ENCODE results near the gene MPV17.

The MPV17 gene

DNA sequence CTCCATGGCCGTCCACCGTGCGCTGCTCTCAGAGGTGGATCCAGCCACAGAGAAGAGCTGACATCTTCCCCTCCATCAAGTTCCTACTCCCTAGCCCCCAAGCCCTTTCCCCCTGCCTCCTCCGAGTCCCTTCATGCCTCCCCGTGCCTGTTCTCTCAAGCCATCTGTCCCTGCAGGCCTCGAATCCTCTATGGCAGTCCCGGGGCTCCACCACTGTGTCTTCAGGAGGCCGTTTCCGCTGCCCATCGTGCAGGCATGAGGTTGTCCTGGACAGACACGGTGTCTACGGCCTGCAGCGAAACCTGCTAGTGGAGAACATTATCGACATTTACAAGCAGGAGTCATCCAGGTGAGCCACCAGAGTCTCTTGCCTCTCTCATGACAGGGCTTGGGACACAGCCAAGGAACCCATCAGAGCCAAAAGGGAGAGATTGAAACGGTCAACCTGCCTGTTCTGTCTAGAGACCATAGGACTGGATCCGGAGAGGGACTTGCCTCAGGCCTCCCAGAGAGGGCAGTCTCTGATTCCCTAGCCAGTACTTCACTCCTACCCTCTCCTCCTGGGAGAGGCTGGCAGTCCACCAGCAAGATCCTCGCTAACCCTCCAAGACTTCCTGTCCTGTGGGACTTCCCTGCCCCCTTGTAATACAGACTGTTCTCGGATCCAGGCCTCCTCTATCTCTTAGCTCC is 24.4 kb downstream of the MPV17 start:
- intact Hi-C loops (cut with micrococcal nuclease) = no loop called here
- H3K9me3 Mint-ChIP-seq = no peaks in the 10 kb centered on the region
- no peak overlapping the region for H3K27ac Mint-ChIP-seq
- H3K27me3 Mint-ChIP-seq = peaks cover 4% of the 10 kb centered on the region
- H3K36me3 Mint-ChIP-seq (ENCODE audit: low read depth) = no peaks in the 10 kb centered on the region
- H3K4me3 Mint-ChIP-seq = no peak overlapping the region
- peaks cover 11% of the 10 kb centered on the region for H3K4me1 Mint-ChIP-seq (ENCODE audit: low read depth)

DNA sequence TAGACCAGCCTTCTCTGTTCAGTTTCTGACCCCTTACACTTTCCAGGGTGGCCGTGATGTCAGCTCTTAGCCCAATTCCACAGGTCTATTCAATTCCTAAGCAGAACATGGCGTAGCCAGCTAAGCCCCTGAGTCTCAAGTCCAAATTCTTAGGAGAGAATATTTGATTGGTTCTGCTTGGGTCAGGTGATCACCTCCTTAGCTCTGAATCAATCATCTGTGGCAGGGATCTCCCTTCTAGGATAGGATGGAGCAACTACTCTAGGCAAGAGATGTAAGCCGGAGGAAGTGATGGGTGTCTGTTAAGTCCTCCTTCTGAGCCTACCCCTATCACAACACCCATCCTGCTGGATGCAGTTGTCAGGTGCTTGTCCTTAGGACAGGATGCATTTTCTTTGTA is 25.7 kb downstream of the MPV17 start:
- H3K27me3 Mint-ChIP-seq = peaks cover 4% of the 10 kb centered on the region
- peaks cover 11% of the 10 kb centered on the region for H3K4me1 Mint-ChIP-seq (ENCODE audit: low read depth)
- H3K4me3 Mint-ChIP-seq = no peak overlapping the region
- H3K9me3 Mint-ChIP-seq = no peaks in the 10 kb centered on the region
- intact Hi-C loops (cut with micrococcal nuclease) = no loop called here
- H3K27ac Mint-ChIP-seq = no peak overlapping the region
- H3K36me3 Mint-ChIP-seq (ENCODE audit: low read depth) = no peaks in the 10 kb centered on the region

GRCh38 chr2:27296481-27296880 is 26.4 kb downstream of the MPV17 start:
- H3K27ac Mint-ChIP-seq = no peak overlapping the region
- no peaks in the 10 kb centered on the region for H3K36me3 Mint-ChIP-seq (ENCODE audit: low read depth)
- intact Hi-C loops (cut with micrococcal nuclease) = no loop called here
- peaks cover 7% of the 10 kb centered on the region for H3K27me3 Mint-ChIP-seq
- H3K4me1 Mint-ChIP-seq (ENCODE audit: low read depth) = peaks cover 11% of the 10 kb centered on the region
- no peaks in the 10 kb centered on the region for H3K9me3 Mint-ChIP-seq
- H3K4me3 Mint-ChIP-seq = no peak overlapping the region

- H3K27me3 Mint-ChIP-seq = peaks cover 7% of the 10 kb centered on the region
- no peaks in the 10 kb centered on the region for H3K9me3 Mint-ChIP-seq
- H3K36me3 Mint-ChIP-seq (ENCODE audit: low read depth) = no peaks in the 10 kb centered on the region
- intact Hi-C loops (cut with micrococcal nuclease) = no loop called here
- H3K4me3 Mint-ChIP-seq = no peak overlapping the region
- no peak overlapping the region for H3K27ac Mint-ChIP-seq
- peaks cover 11% of the 10 kb centered on the region for H3K4me1 Mint-ChIP-seq (ENCODE audit: low read depth)
These were observed 28.0 kb downstream of the MPV17 start for GRCh38 chr2:27294928-27295327.

GRCh38 chr2:27291865-27292264 is 31.0 kb downstream of the MPV17 start:
- intact Hi-C loops (cut with micrococcal nuclease) = no loop called here
- H3K36me3 Mint-ChIP-seq (ENCODE audit: low read depth) = no peaks in the 10 kb centered on the region
- H3K4me1 Mint-ChIP-seq (ENCODE audit: low read depth) = peaks cover 7% of the 10 kb centered on the region
- H3K27ac Mint-ChIP-seq = no peak overlapping the region
- no peaks in the 10 kb centered on the region for H3K9me3 Mint-ChIP-seq
- peaks cover 10% of the 10 kb centered on the region for H3K27me3 Mint-ChIP-seq
- H3K4me3 Mint-ChIP-seq = no peak overlapping the region

DNA sequence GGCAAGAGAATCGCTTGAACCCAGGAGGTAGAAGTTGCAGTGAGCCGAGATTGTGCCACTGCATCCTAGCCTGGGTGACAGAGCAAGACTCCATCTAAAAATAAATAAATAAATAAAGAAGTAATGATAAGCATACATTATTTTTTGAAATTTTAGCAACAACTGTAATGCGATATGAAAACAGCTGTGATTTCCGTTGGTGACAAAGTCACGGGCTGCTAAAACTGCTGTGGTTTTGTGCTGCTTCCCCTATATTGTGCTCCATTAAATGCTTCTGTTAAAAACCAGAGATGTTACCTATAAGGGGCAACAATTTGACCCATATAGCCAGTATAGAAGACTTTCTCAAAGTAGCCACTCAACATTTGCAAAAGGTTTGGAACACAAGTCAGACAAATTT is 32.3 kb downstream of the MPV17 start:
- H3K9me3 Mint-ChIP-seq = no peaks in the 10 kb centered on the region

DNA sequence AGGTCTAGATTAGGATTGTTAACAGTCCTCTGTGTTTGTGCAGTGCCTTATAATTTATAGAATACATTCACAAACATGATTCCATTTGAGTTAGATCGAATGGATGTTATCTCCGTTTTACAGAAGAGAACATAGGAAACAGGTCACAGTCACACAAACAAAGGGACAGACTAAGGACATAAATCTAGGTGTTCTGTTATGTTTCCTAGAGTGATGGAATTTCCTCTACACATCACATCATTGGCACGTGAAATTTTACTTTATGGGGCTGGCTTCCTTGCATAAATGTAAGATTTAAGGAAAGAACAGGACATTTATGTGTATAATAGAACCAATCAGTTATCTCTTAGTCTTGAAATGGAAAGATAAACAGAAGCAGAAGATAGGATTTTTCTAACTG is 34.3 kb downstream of the MPV17 start:
- Mint-ChIP-seq H3K36me3 (ENCODE audit: low read depth) (no peaks in the 10 kb centered on the region), H3K4me1 (ENCODE audit: low read depth) (peaks cover 4% of the 10 kb centered on the region), H3K9me3 (no peaks in the 10 kb centered on the region), H3K27me3 (peaks cover 12% of the 10 kb centered on the region), H3K27ac (no peak overlapping the region), H3K4me3 (no peak overlapping the region)
- intact Hi-C loops (cut with micrococcal nuclease) = no loop called here

More for the DNA sequence above, 32.3 kb downstream of the MPV17 start:
- peaks cover 12% of the 10 kb centered on the region for H3K27me3 Mint-ChIP-seq
- no peak overlapping the region for H3K27ac Mint-ChIP-seq
- H3K36me3 Mint-ChIP-seq (ENCODE audit: low read depth) = no peaks in the 10 kb centered on the region
- intact Hi-C loops (cut with micrococcal nuclease) = no loop called here
- no peak overlapping the region for H3K4me3 Mint-ChIP-seq
- H3K4me1 Mint-ChIP-seq (ENCODE audit: low read depth) = no peaks in the 10 kb centered on the region

DNA sequence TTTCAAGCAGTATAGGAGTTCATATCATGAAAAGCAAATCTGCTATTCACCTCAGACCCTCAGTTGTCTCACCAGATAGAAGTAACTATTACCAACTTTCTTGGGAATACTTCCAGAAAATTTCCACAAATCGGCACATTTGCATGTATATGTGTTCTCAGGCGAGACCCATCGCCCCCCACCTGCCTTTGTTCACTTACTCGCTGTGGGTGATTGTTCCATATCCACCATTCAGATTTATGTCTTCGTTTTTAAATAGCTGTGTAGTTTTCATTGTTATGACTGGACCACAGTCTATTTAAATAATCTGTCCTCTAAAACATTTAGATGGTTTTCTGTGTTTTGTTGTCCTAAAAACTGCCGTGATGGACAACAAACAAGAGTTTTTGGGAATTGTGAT is 37.4 kb downstream of the MPV17 start:
- no peak overlapping the region for H3K4me3 Mint-ChIP-seq
- intact Hi-C loops (cut with micrococcal nuclease) = no loop called here
- no peaks in the 10 kb centered on the region for H3K36me3 Mint-ChIP-seq (ENCODE audit: low read depth)
- H3K27me3 Mint-ChIP-seq = peaks cover 15% of the 10 kb centered on the region
- peaks cover 4% of the 10 kb centered on the region for H3K4me1 Mint-ChIP-seq (ENCODE audit: low read depth)
- H3K9me3 Mint-ChIP-seq = no peaks in the 10 kb centered on the region
- H3K27ac Mint-ChIP-seq = no peak overlapping the region

DNA sequence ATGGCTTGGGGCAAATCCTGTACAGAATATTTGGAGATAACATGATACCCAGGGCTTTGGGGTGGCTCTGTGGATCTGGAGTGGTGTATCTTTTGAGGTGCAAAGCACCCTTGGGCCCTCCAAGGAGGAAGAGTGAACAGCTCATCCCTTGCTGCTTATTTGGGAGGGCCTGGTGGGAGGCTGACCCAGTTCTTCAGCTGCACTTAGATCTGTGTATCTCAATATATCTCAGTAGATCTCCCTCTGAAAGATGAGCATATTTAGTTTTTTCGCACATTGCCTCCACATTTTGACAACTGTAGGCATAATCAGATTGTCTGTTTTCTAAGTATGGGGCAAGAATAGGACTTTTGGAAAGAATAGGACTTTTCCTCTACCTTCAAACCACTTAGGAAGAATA is 37.9 kb downstream of the MPV17 start:
- Mint-ChIP-seq H3K27ac (no peak overlapping the region), H3K9me3 (no peaks in the 10 kb centered on the region), H3K36me3 (ENCODE audit: low read depth) (no peaks in the 10 kb centered on the region), H3K4me1 (ENCODE audit: low read depth) (peaks cover 4% of the 10 kb centered on the region), H3K27me3 (peaks cover 15% of the 10 kb centered on the region), H3K4me3 (no peak overlapping the region)
- intact Hi-C loops (cut with micrococcal nuclease) = no loop called here

GRCh38 chr2:27282892-27283291 is 40.0 kb downstream of the MPV17 start:
- Mint-ChIP-seq H3K4me1 (ENCODE audit: low read depth) (peaks cover 10% of the 10 kb centered on the region), H3K27ac (no peak overlapping the region), H3K9me3 (no peaks in the 10 kb centered on the region), H3K36me3 (ENCODE audit: low read depth) (no peaks in the 10 kb centered on the region), H3K27me3 (peaks cover 21% of the 10 kb centered on the region), H3K4me3 (no peak overlapping the region)
- intact Hi-C loops (cut with micrococcal nuclease) = no loop called here

DNA sequence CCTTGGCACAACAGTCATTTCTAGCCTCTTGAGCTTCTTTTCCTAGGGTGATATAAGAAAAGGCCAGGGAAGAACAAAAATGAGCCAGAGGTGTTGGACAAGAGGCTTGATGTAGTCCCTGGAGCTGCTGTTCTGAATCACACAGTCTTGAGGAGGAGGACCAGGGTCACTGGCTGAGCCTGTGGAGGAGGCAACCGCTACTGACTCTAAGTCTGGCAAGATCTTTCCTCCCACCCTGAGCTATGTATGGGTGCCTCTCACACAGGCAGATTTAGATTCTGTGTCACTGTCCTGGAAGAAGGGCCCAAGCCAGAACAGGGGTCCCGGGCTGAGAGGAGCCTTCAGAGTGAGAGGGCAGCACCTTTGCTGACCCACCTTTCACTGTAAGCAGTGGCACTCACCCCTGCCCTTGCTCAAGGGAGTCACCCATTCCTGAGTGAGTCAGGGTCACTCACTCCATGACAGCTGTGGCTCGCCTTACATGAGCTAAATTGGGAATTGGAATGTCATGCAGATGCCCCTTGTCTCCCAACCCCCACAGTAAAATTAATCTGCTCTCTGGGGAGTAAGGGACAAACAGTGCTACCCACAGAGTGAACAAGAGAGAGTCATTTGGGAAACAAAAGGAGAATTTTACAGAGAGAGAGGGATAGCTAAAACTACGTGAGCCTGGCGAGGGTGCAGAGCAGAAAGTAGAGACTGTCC is 40.9 kb downstream of the MPV17 start, which contains the start of gene TRIM54:
Gene TRIM54, plus strand, starts transcription at position 575 of the 705 bp plus-strand sequence. CDS start 303 bp downstream, outside the sequence.
- Mint-ChIP-seq H3K36me3 (ENCODE audit: low read depth) (no peaks in the 10 kb centered on the region), H3K4me3 (no peak within 1 kb of the TSS), H3K9me3 (no peaks in the 10 kb centered on the region), H3K27me3 (peaks cover 24% of the 10 kb centered on the region), H3K4me1 (ENCODE audit: low read depth) (peaks cover 10% of the 10 kb centered on the region), H3K27ac (no peak within 1 kb of the TSS)
- intact Hi-C loops (cut with micrococcal nuclease) = no loop called here

DNA sequence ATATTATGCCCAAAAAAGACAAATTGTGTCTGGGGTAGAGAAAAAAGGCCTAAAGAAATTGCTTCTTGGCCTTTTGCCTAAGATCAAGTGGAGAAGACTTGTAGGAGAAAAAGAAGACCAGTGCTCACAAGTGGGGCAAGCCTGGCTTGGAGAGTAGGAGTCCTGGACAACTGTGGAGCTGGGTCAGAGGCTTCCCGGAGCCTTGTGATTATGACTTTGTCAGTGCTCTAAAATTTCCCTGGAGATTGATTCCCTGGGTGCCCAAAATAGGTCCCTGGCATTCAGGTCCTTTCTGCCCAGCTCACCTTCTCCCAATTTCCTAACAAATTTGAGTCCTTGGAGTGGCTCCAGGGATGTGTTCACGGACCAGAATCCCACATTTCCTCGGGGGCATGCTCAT is 41.5 kb downstream of the MPV17 start:
- H3K36me3 Mint-ChIP-seq (ENCODE audit: low read depth) = no peaks in the 10 kb centered on the region
- no peak overlapping the region for H3K27ac Mint-ChIP-seq
- H3K9me3 Mint-ChIP-seq = no peaks in the 10 kb centered on the region
- H3K27me3 Mint-ChIP-seq = peaks cover 25% of the 10 kb centered on the region
- intact Hi-C loops (cut with micrococcal nuclease) = no loop called here
- H3K4me1 Mint-ChIP-seq (ENCODE audit: low read depth) = peaks cover 10% of the 10 kb centered on the region
- H3K4me3 Mint-ChIP-seq = no peak overlapping the region

GRCh38 chr2:27280826-27281225 is 42.1 kb downstream of the MPV17 start:
- H3K27ac Mint-ChIP-seq = no peak overlapping the region
- H3K27me3 Mint-ChIP-seq = peaks cover 23% of the 10 kb centered on the region
- peaks cover 10% of the 10 kb centered on the region for H3K4me1 Mint-ChIP-seq (ENCODE audit: low read depth)
- H3K4me3 Mint-ChIP-seq = no peak overlapping the region
- H3K9me3 Mint-ChIP-seq = no peaks in the 10 kb centered on the region
- H3K36me3 Mint-ChIP-seq (ENCODE audit: low read depth) = no peaks in the 10 kb centered on the region
- intact Hi-C loops (cut with micrococcal nuclease) = loop anchor here (1.0 kb wide), 2 partner anchors 31 to 183 kb away; no protein-coding TSS in a partner anchor

GRCh38 chr2:27278010-27278409 is 44.9 kb downstream of the MPV17 start:
- H3K36me3 Mint-ChIP-seq (ENCODE audit: low read depth) = no peaks in the 10 kb centered on the region
- intact Hi-C loops (cut with micrococcal nuclease) = no loop called here
- no peak overlapping the region for H3K27ac Mint-ChIP-seq
- H3K4me3 Mint-ChIP-seq = no peak overlapping the region
- H3K9me3 Mint-ChIP-seq = no peaks in the 10 kb centered on the region
- peaks cover 27% of the 10 kb centered on the region for H3K27me3 Mint-ChIP-seq
- peaks cover 6% of the 10 kb centered on the region for H3K4me1 Mint-ChIP-seq (ENCODE audit: low read depth)
